NCI-H82 treated with DMSO at 0.1 percent for 48 hours (cell line): ENCODE results near the gene INHA.
A peak's percentile ranks its signal among the peaks of the same experiment; 100 is the strongest.

Experiments used
- DNase-seq: peaks from one replicate; lab custom pipeline; 2025; ENCODE audit not compliant: unreplicated experiment; lab: John Stamatoyannopoulos, UW

INHA gene

DNA sequence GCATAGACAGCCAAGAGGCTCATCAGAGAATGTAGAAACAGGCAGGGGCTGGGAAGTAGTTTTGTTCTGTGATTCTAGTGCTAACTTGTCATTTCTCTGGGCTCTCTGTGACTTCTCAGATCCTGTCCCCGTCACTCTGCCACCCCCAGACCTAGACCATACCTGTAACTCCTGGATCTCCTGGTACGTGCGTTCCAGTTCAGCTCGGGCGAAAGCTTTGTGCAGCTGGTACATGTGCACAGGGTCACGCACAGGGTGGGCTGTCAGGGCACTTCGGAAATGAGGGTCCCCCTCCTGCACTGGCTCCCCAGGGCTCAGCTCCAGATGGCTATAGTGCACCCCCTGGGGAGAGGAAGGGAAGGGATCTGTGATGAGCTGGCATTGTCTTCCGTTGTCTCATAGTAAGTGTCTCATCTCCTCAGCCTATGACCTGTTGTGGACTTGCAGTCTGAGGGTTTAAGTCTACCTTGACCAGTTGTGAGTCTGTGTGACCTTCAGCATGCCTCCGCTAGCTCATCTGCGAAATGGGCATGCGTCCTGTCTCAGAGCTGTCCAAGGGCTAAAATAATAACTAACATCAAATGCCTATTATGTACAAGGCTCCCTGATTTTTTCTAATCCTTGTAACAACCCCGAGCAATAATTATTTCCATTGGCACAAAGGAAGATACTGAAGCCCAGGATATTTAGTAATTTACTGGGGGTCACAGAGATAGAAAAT is 31.2 kb upstream of the INHA start:
- DNase-seq, result no peak

DNA sequence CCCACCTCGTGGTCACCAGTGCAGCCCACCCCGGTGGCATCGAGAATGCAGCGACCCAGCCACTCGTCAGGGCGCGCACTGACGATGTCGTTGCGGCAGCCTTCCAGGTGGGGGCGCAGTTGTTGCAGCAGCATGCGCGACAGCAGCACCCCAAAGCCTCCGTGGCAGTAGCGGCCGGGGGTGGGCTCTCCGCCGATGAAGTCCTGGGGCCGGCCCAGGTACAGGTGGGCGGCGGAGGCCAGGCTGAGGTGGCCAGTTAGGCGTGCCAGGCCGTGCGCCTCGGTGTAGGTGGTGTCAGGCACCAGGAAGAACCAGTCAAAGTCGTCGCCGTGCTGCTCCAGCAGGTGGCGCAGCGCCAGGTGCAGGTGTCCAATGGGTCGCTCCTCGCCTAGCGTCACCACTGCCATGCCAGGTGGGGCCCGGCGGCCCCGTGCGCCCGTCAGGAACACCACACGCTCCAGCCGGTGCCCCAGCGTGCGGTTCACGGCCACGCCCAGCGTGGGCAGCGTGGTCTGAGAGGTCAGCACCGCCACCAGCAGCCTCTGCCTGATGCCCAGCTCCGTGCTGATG is 30.4 kb upstream of the INHA start:
- peak; percentile 83 for DNase-seq

DNA sequence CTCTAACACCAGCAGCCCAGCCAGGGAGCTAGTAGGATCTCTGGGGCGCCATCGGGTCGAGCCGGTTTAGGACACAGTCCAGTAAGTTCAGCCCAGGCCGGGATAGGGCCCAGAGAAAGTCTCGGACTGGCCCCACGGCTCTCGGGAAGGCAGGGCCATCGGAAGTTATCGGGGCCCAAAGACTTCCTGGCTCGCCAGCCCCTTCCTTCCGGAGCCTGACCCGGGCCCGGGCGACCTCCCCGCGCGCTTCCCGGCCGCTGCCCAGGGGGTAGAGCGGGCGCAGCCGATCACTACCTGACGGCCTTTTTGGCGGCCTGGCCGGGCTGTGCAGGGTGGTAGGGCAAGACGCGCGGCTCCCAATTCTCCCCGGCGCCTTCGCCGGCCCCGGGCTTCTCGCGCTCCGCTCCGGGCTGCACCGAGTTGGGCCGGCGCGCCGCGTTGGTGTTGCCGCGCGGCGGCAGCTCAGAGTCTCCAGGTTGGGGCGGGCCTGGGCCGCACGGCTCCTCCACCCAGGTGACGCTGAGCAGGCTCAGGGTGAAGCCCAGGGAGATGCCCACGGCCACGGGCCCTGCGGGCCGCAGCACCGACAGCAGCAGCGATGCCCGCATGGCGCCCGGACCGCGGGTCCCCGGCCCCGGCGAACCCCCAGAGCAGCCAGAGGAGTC is 29.0 kb upstream of the INHA start:
- DNase-seq, result no peak

DNA sequence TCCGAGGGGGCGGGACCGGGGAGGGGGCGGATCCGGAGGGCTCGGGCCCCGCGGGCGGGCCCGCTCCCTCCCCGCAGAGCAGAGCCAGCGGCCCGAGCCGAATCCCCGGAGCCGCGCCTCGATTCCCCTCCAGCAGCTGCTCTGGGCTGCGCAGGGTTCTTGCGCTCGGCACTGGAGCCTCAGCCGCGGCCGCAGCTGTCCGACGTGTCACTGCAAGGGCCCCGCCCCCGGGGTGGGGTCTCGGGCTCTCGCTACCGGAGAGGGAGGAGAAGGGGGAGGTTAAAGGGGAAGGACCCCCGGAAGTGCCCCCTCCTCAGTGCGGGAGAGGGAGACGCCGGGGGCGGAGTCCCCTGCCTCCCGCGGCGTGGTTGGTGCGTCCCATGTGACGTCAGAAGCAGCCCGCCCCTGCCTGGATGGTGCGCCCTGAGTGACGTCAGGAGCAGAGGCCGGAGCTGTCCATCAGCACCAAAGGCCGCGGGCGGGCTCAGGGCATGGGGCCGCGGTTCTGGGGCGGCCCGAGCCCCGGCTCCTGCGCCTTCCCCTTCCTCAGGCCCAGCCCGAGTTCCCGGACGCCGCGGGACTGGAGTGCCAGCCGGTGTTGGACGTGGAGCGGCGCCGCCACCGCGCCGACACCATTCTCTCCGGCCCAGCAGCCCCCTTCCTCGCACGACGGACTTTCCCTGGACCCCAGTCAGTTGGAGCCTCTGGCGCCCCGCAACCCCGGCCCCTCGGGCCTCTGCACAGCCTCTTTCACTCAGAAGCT is 28.3 kb upstream of the INHA start, which contains the start of the genes CHPF and TMEM198:
Gene CHPF (minus strand): TSS at position 214 of the 763 bp plus-strand sequence. CDS start 271 bp downstream, outside the sequence.
Gene TMEM198 (plus strand): TSS at position 433 of the 763 bp plus-strand sequence. CDS start 700 bp downstream, outside the sequence.
- DNase-seq, result peak; percentile 93

DNA sequence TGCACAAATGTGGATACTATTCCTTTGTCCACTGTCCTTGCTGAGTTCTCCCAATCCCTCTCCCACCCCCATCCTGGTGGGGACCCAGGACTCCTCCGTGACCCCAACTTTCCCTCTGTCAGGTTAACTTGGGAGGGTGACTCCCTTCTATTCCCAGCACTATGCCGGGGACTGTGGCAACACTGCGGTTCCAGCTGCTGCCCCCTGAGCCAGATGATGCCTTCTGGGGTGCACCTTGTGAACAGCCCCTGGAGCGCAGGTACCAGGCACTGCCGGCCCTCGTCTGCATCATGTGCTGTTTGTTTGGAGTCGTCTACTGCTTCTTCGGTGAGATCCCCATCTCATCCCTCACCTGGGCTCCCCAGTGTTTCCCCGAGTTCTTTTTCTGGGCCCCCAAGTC is 27.5 kb upstream of the INHA start:
- DNase-seq, result no peak

DNA sequence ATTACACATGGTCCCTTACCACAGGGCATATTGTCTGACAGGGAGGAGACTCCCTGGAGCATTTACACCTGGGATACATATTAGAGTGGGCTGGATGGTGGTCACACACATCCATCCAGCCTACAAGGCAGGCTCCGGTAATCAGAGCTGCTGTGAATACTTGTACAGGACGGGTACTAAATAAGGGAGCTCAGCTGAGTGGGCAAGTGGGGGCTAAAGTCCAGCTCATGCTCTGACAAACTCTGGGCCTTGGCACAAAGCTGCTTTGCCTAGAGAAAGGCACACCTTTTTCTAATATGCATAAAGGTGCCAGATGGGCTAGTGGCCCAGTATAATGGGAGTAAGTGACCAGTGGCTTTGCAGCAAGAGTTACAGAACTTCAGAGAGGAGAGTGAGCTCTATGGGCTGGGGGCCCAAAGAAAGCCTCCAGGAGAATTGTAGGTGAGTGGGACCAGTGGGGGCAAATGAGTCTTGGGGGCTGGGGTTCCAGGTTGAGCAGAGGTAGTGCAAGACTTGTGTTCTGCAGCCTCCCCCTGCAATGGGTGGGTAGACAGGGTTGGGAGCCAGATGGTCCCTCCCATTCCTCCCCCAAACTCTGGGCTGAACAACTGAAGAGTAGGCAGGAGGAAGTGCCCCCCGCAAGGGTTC is 26.7 kb upstream of the INHA start:
- DNase-seq, result no peak

DNA sequence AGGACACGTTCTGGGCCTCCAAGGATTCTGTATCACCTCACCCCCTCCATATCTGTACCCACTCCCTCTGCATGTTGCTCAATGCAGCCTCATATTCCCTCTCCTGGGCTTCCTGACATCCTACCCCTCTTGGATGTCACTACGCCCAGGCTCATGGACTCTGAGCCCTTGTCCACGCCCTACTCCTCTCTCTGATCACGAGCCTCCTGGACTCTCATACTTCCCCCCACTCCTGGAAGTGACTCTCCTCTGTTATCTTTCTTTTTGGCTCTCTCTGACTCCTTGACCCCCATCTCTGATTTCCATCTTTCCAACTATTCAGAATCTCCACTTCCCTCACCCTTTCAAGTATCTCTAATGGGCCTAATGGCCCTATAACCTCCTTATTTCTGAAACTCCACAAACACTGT is 26.2 kb upstream of the INHA start:
- no peak for DNase-seq

DNA sequence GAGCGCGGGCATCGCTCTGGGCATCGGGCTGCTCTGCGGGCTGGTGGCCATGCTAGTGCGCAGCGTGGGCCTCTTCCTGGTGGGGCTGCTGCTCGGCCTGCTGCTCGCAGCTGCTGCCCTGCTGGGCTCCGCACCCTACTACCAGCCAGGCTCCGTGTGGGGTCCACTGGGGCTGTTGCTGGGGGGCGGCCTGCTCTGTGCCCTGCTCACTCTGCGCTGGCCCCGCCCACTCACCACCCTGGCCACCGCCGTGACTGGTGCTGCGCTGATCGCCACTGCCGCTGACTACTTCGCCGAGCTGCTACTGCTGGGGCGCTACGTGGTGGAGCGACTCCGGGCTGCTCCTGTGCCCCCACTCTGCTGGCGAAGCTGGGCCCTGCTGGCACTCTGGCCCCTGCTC is 24.5 kb upstream of the INHA start:
- no peak for DNase-seq

DNA sequence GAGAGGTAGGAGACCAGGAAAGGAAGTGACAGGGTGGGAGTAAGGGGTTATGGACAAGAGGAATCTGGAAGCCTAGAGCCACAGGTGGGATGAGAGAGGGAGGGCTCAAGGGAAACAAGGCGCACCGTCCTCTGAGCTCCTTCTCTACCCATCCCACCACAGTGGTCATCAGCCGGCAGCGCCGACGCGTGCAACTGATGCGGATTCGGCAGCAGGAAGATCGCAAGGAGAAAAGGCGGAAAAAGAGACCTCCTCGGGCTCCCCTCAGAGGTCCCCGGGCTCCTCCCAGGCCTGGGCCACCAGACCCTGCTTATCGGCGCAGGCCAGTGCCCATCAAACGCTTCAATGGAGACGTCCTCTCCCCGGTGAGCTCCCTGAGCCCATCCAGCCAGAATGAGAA is 23.1 kb upstream of the INHA start:
- DNase-seq, result no peak

DNA sequence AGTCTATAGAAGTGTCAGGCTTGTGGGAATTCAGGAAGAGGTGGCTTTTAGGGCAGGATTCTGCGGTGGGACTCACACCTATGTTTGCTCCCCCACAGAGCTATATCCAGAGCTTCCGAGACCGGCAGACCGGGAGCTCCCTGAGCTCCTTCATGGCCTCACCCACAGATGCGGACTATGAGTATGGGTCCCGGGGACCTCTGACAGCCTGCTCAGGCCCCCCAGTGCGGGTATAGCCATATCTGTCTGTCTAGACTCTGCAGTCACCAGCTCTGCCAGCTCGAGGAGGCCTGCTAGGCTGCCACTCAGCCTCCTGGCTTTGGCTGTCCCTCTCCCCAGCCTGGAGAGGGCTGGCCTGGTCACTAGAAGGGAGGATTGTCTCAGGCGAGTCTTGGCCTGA is 22.5 kb upstream of the INHA start:
- DNase-seq, result no peak

DNA sequence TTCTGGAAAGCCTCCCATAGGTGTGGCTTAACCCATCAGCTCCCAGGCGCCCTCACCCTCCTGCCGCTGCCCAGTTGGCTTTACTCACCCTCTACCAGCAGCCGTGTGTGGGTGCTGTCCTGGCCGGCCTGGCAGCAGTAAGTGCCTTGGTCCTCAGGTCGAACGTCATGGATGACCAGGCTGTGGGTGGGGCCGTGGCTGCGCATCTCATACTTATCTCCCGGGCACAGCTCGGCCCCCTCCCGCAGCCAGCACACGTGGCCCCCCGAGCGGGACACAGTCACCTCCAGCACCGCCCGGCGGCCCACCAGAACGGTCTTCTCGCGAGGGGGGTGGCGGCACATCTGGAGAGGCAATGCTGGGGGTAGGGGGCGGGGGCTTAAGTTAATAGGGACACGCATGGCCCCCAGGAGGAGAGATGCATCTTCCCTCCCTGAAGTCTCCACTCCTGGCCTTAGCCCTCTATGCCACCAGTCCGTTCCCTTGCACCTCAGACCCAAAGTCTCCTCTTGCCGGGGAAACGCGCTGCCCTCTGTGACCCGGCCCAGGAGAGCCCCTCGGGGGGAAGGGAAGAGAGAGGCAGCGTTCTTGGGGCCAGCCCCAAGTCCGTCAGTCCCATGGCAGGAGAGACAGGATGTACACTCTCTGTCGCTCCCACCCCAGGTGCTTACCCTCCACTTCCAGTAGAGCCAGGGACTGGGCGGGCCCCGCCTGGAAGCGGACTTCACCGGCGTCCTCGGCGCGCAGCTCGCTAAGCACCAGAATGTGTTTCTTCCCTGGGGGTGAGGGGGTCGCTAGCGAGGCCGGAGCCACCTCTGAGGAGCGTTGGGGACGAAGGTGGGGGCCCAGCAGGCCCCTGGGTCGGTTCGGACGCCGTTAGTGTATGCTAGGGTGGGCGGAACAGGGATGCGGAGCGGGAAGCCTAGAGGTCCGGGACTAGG is 20.4 kb upstream of the INHA start:
- no peak for DNase-seq

DNA sequence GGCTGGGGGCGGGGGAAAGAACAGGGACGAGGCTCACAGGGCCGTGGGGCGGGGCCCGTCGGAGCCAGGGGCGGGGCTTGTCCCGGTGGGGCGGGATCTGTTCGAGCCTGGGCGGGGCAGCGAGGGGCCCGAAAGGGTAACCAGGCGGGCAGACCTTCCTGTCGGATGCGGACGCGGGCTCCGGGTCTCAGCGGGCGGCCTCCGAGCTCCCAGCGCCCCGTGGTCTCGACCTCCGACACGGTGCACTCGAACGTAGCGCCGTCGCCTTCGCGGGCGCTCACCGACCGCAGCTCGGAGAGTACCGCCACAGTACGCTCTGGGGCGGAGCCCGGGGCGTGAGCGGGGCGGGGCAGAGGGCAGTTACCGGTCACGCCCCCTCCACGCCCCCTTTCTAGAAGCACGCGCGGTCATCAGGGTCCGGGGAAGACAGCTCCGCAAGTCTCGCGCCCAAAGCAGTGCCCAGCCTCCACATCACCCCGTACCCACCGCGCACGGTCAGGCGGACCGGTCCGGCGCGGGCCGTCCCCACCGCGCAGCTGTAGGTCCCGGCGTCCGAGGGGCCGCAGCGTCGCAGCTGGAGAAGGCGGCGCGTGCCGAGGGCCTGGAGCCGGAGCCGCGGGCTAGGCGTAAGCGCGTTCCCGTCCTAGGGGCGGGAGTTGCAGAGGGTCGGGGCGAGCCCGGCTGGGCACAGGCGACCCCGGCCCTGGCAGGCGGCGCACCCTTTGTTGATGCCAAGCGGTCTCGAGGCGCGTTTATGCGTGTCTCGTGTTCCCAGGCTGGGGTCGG is 19.5 kb upstream of the INHA start:
- DNase-seq, result peak; percentile 69

DNA sequence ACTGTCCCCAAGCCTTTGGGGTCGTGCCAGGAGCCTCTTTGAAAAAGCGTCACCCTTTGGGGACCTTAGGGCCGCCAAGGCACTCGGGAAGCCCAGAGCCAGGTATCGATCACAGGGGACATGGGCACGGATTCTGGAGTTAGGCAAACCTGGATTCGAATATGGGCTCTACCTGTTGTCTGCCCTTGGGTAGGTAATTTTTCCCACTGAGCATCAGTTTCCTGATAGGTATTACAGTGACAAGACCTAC is 19.0 kb upstream of the INHA start:
- no peak for DNase-seq

DNA sequence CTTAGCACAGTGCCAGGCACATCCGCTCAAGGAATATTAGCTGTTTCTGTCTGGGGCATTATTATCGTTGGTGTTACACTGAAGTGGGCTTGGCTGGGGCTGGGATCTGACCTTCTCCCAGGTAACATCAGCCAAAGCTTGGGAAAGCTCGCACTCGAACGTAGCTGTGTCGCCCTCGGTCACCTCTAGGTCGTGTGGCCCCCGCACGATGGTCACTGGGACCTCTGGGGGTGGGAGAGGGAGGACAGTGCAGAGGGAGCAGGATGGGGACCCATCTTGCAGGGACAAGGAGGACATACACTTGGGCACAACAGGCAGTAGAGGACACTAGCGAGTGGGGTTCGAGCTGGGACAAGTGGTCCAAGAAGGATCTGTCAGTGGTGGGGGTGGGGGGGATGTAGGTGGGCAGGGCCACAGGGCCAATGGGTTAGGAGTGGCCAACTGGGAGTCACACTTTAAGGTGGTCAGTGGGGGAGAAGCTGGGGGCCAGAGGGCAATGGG is 18.6 kb upstream of the INHA start:
- no peak for DNase-seq

DNA sequence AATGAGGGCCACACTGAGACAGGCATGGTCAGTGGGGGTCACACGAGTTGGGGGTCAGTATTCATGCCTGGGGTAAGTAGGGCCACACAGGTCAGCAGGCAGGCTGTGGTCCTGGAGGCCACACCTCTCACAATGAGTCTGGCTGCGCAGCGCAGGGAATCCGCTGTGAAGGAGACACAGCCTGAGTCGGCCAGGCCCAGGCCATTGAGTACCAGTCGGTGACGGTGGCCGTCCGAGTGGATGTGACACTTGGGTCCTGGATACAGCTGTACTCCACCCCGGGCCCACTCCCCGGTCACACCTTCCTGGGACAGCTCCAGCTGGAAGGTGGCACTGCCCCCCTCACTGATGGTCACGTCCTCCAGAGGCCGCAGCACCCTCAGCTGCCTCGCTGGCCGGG is 17.8 kb upstream of the INHA start:
- DNase-seq, result no peak

DNA sequence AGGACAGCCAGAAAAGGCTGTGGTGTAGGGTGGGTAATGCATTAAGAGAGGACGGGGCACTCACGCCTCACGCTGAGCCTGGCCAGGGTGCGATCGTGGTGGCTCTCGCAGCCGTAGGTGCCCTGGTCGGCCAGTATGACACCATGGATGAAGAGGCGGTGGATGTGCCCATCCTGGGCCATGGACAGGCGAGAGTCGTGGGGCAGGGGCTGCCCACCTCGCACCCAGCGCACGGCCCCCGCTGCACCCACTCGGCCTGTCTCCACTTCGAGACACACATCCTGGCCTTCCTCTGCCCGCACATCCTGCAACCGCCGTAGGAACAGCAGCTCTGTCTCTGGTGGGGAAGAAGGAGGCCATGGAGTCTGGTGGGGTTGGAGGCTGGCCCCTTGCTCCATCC is 16.2 kb upstream of the INHA start:
- no peak for DNase-seq

DNA sequence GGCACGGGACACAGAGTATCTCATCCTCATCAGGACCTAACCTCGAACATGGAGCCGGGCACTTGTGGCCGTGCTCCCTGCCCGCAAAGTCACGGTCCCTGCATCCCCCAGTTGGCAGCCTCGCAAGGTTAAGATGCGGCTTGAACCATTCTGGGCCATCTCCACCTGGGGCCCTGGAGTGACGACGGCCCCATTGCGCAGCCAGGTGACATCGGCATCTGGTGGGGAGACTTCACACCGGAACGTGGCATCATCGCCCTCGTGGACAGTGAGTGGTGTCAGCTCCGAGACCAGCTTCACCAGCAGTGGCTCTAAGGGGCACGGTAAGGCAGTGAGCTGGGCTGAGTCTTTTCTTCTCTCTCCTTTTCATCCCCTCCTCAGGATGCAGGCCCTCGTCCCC is 15.7 kb upstream of the INHA start:
- no peak for DNase-seq

DNA sequence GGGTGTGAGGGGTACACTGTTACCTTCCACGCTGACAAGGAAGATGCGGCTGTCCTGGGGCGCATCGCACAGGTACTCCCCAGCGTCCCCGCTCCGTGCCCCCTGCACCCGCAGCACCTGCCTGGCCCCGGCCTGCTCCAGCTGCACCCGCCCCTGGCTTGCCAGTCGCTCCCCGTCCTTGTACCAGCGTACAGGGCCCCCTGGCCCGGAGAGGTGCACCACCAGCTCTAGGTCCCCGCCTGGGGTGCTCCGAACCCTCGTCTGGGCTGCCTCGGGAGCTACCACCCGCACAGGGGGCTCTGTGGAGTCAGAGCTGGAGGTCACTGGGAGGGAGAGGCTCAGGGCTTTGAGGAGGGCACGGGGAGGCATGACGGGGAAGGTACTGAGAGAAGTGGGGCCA is 14.8 kb upstream of the INHA start:
- DNase-seq, result no peak
